ENCODE results near the gene SPACA1.

The SPACA1 gene

DNA sequence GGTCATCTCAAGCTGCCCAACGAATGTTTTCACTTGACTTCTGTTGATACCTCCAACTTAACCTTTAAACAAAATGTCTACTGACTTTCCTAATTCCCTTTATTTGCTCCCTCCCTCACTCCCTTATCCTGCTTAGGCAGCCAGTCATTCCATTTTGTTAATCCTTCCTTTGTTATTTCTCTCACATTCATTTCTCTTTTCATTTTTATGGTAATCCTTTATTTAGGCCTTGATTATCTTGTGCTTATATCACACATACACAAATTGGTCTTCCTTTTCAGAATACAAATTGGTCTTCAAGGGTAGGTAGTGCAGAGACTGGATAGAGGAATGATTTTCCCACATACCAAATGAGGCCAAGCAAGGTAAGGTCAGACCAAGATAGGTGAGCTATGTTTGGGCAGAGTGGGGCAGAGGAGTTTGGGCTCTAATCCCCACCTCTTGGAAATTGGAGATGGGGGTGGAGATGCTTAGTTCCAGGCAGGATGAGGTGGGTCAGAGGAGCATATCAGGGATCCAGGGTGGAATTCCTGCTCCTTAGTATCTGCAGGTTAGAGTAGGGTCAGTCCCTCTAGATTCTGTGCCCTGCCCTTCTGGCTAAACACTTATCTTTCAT lies 2.0 kb upstream of the SPACA1 start:
- in situ Hi-C loops (cut with MboI; ENCODE audit: low pct_unique_long_range_greater_than_20kb, low sequenced_read_pairs, unreplicated experiment), result no loop called here
- TF ChIP-seq, protein P1, sequence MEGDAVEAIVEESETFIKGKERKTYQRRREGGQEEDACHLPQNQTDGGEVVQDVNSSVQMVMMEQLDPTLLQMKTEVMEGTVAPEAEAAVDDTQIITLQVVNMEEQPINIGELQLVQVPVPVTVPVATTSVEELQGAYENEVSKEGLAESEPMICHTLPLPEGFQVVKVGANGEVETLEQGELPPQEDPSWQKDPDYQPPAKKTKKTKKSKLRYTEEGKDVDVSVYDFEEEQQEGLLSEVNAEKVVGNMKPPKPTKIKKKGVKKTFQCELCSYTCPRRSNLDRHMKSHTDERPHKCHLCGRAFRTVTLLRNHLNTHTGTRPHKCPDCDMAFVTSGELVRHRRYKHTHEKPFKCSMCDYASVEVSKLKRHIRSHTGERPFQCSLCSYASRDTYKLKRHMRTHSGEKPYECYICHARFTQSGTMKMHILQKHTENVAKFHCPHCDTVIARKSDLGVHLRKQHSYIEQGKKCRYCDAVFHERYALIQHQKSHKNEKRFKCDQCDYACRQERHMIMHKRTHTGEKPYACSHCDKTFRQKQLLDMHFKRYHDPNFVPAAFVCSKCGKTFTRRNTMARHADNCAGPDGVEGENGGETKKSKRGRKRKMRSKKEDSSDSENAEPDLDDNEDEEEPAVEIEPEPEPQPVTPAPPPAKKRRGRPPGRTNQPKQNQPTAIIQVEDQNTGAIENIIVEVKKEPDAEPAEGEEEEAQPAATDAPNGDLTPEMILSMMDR (IDR thresholded peaks at IDR 0.05; ENCODE audit: extremely low read depth, insufficient read depth, missing control alignments), result no peak
- no peak for DNase-seq (ENCODE audit: low spot score)

DNA sequence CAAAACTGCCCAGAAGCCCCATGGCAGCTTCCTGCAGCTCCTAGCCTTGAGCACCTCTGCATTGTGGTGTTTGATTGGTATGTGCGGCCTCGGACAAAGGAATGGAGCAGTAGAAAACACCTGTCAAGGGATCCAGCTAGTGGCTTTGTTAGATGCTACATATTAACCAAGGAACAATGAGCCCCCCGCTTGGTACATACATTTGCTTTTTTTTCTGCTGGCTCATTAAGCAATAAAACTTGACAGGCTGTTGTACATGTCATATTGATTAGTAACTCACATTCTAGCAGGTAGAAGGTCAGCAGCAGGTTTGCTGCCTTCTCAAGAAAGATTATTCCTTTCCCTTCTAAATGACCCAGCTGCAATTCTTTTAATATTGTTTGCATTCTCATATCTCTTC lies 937 bp downstream of the SPACA1 start:
- in situ Hi-C loops (cut with MboI; ENCODE audit: low pct_unique_long_range_greater_than_20kb, low sequenced_read_pairs, unreplicated experiment), result no loop called here
- TF ChIP-seq, protein P1 (IDR thresholded peaks at IDR 0.05; ENCODE audit: extremely low read depth, insufficient read depth, missing control alignments), result no peak
- DNase-seq (ENCODE audit: low spot score), result no peak

DNA sequence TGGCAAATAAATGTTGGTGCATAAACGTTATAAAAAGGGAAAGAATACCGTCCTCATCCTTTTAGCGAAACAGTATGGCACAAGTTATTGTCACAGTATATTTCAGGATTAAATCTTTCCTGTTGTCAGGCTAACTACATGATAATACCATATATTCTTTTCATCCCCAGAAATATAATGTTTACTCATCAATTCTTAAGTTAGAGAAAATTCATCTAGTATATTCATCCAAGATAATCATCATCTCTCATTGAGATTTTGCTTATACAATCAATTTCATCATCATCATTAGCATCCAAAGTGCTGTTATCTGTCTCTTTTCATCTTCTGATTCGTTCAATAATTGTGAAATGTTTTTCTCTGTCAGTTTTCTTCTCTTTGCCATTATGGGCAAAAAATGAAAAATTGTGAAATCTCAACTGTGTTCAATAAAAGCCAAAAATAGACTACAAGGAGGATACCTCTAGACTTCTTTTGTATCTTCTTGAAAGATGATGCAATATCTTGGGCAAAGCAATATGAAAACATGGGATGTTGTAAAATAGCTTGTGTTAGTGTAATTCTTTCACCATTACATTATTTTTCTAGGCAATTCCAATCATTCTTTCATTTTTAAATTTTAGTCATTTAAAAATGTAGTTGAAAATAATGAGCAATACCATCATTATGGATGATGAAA lies 2.6 kb downstream of the SPACA1 start:
- TF ChIP-seq, protein P1 (IDR thresholded peaks at IDR 0.05; ENCODE audit: extremely low read depth, insufficient read depth, missing control alignments), result no peak
- in situ Hi-C loops (cut with MboI; ENCODE audit: low pct_unique_long_range_greater_than_20kb, low sequenced_read_pairs, unreplicated experiment), result no loop called here
- DNase-seq (ENCODE audit: low spot score), result no peak

DNA sequence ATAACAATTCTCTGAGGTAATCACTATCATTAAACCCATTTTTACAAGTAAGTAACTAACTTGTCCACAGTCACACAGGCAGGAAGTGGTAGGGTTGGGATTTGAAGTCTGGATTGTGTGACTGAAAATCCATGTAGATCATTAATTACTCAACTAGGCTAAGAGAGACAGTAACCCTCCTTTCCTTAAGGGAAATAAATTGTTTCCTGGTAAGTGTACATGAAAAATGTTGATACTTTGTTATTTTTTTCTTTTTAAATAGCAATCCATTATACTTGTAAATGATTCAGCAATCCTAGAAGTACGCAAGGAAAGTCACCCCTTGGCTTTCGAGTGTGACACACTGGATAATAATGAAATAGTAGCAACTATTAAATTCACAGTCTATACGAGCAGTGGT lies 11.6 kb downstream of the SPACA1 start:
- no peak for DNase-seq (ENCODE audit: low spot score)
- TF ChIP-seq, protein P1 (IDR thresholded peaks at IDR 0.05; ENCODE audit: extremely low read depth, insufficient read depth, missing control alignments), result no peak
- in situ Hi-C loops (cut with MboI; ENCODE audit: low pct_unique_long_range_greater_than_20kb, low sequenced_read_pairs, unreplicated experiment), result no loop called here

DNA sequence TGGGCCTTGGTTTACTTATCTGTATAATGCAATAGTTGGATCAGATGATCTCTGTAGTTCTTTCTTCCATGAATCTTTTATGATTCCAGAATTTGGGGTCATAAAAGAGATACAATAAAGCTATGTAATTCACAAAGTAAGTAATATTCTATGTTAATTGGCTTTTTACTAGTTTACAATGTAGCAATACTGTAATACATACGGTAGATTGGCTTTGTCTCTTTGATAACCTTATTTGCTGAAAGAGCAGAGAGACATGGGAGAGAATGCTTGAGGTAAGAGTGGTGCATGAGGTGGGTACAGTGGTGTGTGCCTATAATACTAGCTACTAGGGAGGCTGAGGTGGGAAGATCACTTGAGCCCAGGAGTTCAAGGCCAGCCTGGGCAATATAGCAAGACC lies 14.7 kb downstream of the SPACA1 start:
- TF ChIP-seq, protein P1 (IDR thresholded peaks at IDR 0.05; ENCODE audit: extremely low read depth, insufficient read depth, missing control alignments), result no peak
- no peak for DNase-seq (ENCODE audit: low spot score)
- in situ Hi-C loops (cut with MboI; ENCODE audit: low pct_unique_long_range_greater_than_20kb, low sequenced_read_pairs, unreplicated experiment), result no loop called here

DNA sequence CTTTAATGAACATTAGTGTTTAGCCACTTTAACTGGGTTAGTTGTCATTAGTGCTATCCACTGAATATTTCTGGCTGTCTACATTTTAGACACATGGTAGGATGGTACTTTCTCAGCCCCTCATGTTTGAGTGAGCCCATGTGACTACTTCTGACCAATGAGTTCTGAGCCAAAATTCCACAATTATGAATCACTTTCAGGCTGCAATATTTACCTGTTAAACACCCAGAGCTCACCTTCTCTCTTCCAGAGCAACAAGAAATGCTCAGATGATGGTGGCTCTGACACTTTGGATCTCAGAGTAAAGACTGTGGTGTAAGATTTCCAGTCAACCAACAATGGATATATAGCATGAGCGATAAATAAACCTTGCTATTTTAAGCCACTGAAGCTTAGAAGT lies 24.8 kb downstream of the SPACA1 start:
- TF ChIP-seq, protein P1 (IDR thresholded peaks at IDR 0.05; ENCODE audit: extremely low read depth, insufficient read depth, missing control alignments), result no peak
- DNase-seq (ENCODE audit: low spot score), result no peak

More for the DNA sequence above, 24.8 kb downstream of the SPACA1 start:
- in situ Hi-C loops (cut with MboI; ENCODE audit: low pct_unique_long_range_greater_than_20kb, low sequenced_read_pairs, unreplicated experiment), result no loop called here

Data from GM13977 (cell line).